DND-41 (cell line): ENCODE data around the gene TPM2.
A peak's percentile ranks its signal among the peaks of the same experiment; 100 is the strongest.

ENCODE experiments used
- ATAC-seq: fragments of 200-7000 bp; cut with Tn5 transposase; 3 replicates; pipeline ENCODE4 v1.9.1; 2021; ENCODE audit warnings: low read depth; ENCODE audit not compliant: insufficient read depth
- DNase-seq: peaks from one replicate; pipeline ENCODE4 v3.0.0-alpha.2; 2020
- H2AFZ ChIP-seq: 2 replicates; pipeline ENCODE4 v1.6.0; 2012; ENCODE audit warnings: low read depth, low read length
- H3K27ac ChIP-seq: 2 replicates; pipeline ENCODE4 v1.5.1; 2012; ENCODE audit warnings: low read length, inconsistent platforms
- H3K27me3 ChIP-seq: fragments of 200-600 bp; sonication (generic); 2 replicates; pipeline ENCODE4 v1.6.0; 2012; ENCODE audit warnings: low read length, mild to moderate bottlenecking, inconsistent platforms; ENCODE audit not compliant: insufficient read depth, poor library complexity
- H3K36me3 ChIP-seq: 2 replicates; pipeline ENCODE4 v1.5.1; 2012; ENCODE audit warnings: low read length, inconsistent platforms; ENCODE audit not compliant: insufficient read depth
- H3K4me1 ChIP-seq: 2 replicates; pipeline ENCODE4 v1.5.1; 2012; ENCODE audit warnings: mild to moderate bottlenecking, low read length; ENCODE audit not compliant: insufficient read depth
- H3K4me2 ChIP-seq: 2 replicates; pipeline ENCODE4 v1.6.0; 2012; ENCODE audit warnings: mild to moderate bottlenecking, moderate library complexity, low read length, inconsistent platforms; ENCODE audit not compliant: insufficient read depth
- H3K4me3 ChIP-seq, 2 experiments: fragments of 200-600 bp in 1 of 2; shearing (Covaris generic) in 1 of 2; 2 replicates each; pipeline ENCODE4 v1.5.1; 2012 to 2016; ENCODE audit warnings: inconsistent platforms in 2 of 2, low read length in 2 of 2, mild to moderate bottlenecking in 2 of 2, low read depth in 1 of 2, moderate library complexity in 1 of 2
- H3K79me2 ChIP-seq: 2 replicates; pipeline ENCODE4 v1.6.0; 2012; ENCODE audit warnings: low read length, inconsistent platforms; ENCODE audit not compliant: insufficient read depth
- H3K9ac ChIP-seq: 2 replicates; pipeline ENCODE4 v1.6.0; 2012; ENCODE audit warnings: low read depth, mild to moderate bottlenecking, inconsistent platforms, low read length, moderate library complexity
- H3K9me3 ChIP-seq: 2 replicates; pipeline ENCODE4 v1.5.1; 2012; ENCODE audit warnings: low read length, moderate library complexity, mild to moderate bottlenecking, inconsistent platforms; ENCODE audit not compliant: insufficient read depth, severe bottlenecking
- H4K20me1 ChIP-seq: 2 replicates; pipeline ENCODE4 v1.6.0; 2012; ENCODE audit warnings: low read length; ENCODE audit not compliant: insufficient read depth
- CTCF ChIP-seq: IDR thresholded peaks from 2 replicates; pipeline ENCODE4 v1.5.1; 2012; ENCODE audit warnings: borderline replicate concordance, low read length, moderate library complexity, mild to moderate bottlenecking; ENCODE audit not compliant: poor library complexity, severe bottlenecking; ENCODE audit errors: extremely low read depth
- EZH2 ChIP-seq: IDR thresholded peaks from 3 replicates; pipeline ENCODE4 v1.6.1; 2012; ENCODE audit warnings: borderline replicate concordance, low read depth, mild to moderate bottlenecking, moderate library complexity, low read length, inconsistent platforms; ENCODE audit not compliant: severe bottlenecking

TPM2 gene

GRCh38 chr9:35689542-35690293 lies at the start of gene TPM2:
TPM2 (minus strand) TSS chr9:35689925; CDS start chr9:35689817, 108 bp downstream.
- peaks cover 27% of the 10 kb centered on the region for H3K36me3 ChIP-seq
- H3K4me2 ChIP-seq: peak within 1 kb of the TSS; percentile 82
- peak within 1 kb of the TSS; percentile 83 for H2AFZ ChIP-seq
- peak within 1 kb of the TSS; percentile 87 for H3K9ac ChIP-seq
- peak within 1 kb of the TSS; percentile 65 to 68 for H3K4me3 ChIP-seq
- H3K4me1 ChIP-seq: peaks cover 30% of the 10 kb centered on the region
- peaks cover 5% of the 10 kb centered on the region for H3K79me2 ChIP-seq
- H3K27ac ChIP-seq: peak within 1 kb of the TSS; percentile 82
- no peak for ATAC-seq
- H3K27me3 ChIP-seq: no peaks in the 10 kb centered on the region
- no peaks in the 10 kb centered on the region for H3K9me3 ChIP-seq
- TF ChIP-seq CTCF: no peak
- no peak for TF ChIP-seq EZH2
- H4K20me1 ChIP-seq: no peaks in the 10 kb centered on the region
- no peak for DNase-seq

- DNase-seq (no peak), ATAC-seq (no peak)
- Histone ChIP-seq H3K9ac (no peak overlapping the region), H3K79me2 (no peaks in the 10 kb centered on the region), H3K9me3 (no peaks in the 10 kb centered on the region), H3K27ac (no peak overlapping the region), H3K36me3 (peaks cover 73% of the 10 kb centered on the region), H3K4me2 (no peak overlapping the region), H3K27me3 (no peaks in the 10 kb centered on the region), H2AFZ (no peak overlapping the region), H4K20me1 (no peaks in the 10 kb centered on the region), H3K4me3 (no peak overlapping the region), H3K4me1 (peaks cover 7% of the 10 kb centered on the region)
- no peak for TF ChIP-seq EZH2
- TF ChIP-seq CTCF: no peak
These were observed 49.2 kb upstream of the TPM2 start for GRCh38 chr9:35738924-35739323.

GRCh38 chr9:35738186-35738585 lies 48.5 kb upstream of the TPM2 start:
- H3K4me1 ChIP-seq: peaks cover 14% of the 10 kb centered on the region
- peaks cover 66% of the 10 kb centered on the region for H3K36me3 ChIP-seq
- H2AFZ ChIP-seq: no peak overlapping the region
- H3K9ac ChIP-seq: no peak overlapping the region
- ATAC-seq: no peak
- H3K4me2 ChIP-seq: no peak overlapping the region
- no peak for DNase-seq
- no peaks in the 10 kb centered on the region for H3K9me3 ChIP-seq
- H3K27ac ChIP-seq: no peak overlapping the region
- H3K4me3 ChIP-seq: no peak overlapping the region
- no peaks in the 10 kb centered on the region for H3K27me3 ChIP-seq
- no peaks in the 10 kb centered on the region for H4K20me1 ChIP-seq
- peaks cover 6% of the 10 kb centered on the region for H3K79me2 ChIP-seq
- TF ChIP-seq EZH2: no peak
- no peak for TF ChIP-seq CTCF
